ENCODE results near the gene PPP2R5A.
"Not testable (repeated sequence)": the region's sequence is repeated elsewhere in the genome, so short reads cannot be mapped to it uniquely, and the experiment has no call there.

The PPP2R5A gene

GRCh38 chr1:212294983-212295382 lies 9.8 kb downstream of the PPP2R5A start:
- Histone ChIP-seq H3K27ac (ENCODE audit: low read depth, low read length) (no peak overlapping the region), H3K4me3 (ENCODE audit: low read depth in 1 of 2, low read length in 2 of 2) (no peak overlapping the region), H3K36me3 (ENCODE audit: control insufficient read depth in 1 of 2, insufficient read depth in 2 of 2, low read length in 2 of 2) (no peaks in the 10 kb centered on the region), H3K9me3 (ENCODE audit: control insufficient read depth in 1 of 2, low read length in 2 of 2) (no peaks in the 10 kb centered on the region), H3K4me1 (ENCODE audit: control insufficient read depth in 1 of 2, insufficient read depth in 2 of 2, low read length in 2 of 2) (peaks cover 17 to 34% of the 10 kb centered on the region in 2 donors), H3K27me3 (ENCODE audit: control insufficient read depth in 1 of 2, insufficient read depth in 2 of 2, low read length in 2 of 2) (no peaks in the 10 kb centered on the region), H3K9ac (ENCODE audit: low read depth in 1 of 2, low read length in 2 of 2) (no peak overlapping the region)

- no peaks in the 10 kb centered on the region for H3K36me3 ChIP-seq (ENCODE audit: control insufficient read depth in 1 of 2, insufficient read depth in 2 of 2, low read length in 2 of 2)
- no peak overlapping the region for H3K9ac ChIP-seq (ENCODE audit: low read depth in 1 of 2, low read length in 2 of 2)
- no peaks in the 10 kb centered on the region for H3K27me3 ChIP-seq (ENCODE audit: control insufficient read depth in 1 of 2, insufficient read depth in 2 of 2, low read length in 2 of 2)
- H3K9me3 ChIP-seq (ENCODE audit: control insufficient read depth in 1 of 2, low read length in 2 of 2), result no peaks in the 10 kb centered on the region
- no peak overlapping the region for H3K4me3 ChIP-seq (ENCODE audit: low read depth in 1 of 2, low read length in 2 of 2)
- no peak overlapping the region for H3K27ac ChIP-seq (ENCODE audit: low read depth, low read length)
- peaks cover 15 to 29% of the 10 kb centered on the region in 2 donors for H3K4me1 ChIP-seq (ENCODE audit: control insufficient read depth in 1 of 2, insufficient read depth in 2 of 2, low read length in 2 of 2)
Observed at GRCh38 chr1:212295579-212295978, 10.4 kb downstream of the PPP2R5A start.

GRCh38 chr1:212297338-212297737 lies 12.1 kb downstream of the PPP2R5A start:
- Histone ChIP-seq H3K4me1 (ENCODE audit: control insufficient read depth in 1 of 2, insufficient read depth in 2 of 2, low read length in 2 of 2) (peaks cover 4 to 12% of the 10 kb centered on the region in 2 donors), H3K36me3 (ENCODE audit: control insufficient read depth in 1 of 2, insufficient read depth in 2 of 2, low read length in 2 of 2) (no peaks in the 10 kb centered on the region), H3K27me3 (ENCODE audit: control insufficient read depth in 1 of 2, insufficient read depth in 2 of 2, low read length in 2 of 2) (no peaks in the 10 kb centered on the region), H3K9me3 (ENCODE audit: control insufficient read depth in 1 of 2, low read length in 2 of 2) (no peaks in the 10 kb centered on the region), H3K27ac (ENCODE audit: low read depth, low read length) (no peak overlapping the region), H3K4me3 (ENCODE audit: low read depth in 1 of 2, low read length in 2 of 2) (no peak overlapping the region), H3K9ac (ENCODE audit: low read depth in 1 of 2, low read length in 2 of 2) (no peak overlapping the region)

- Histone ChIP-seq H3K27ac (ENCODE audit: low read depth, low read length) (no peak overlapping the region), H3K4me1 (ENCODE audit: control insufficient read depth in 1 of 2, insufficient read depth in 2 of 2, low read length in 2 of 2) (no peaks in the 10 kb centered on the region), H3K9me3 (ENCODE audit: control insufficient read depth in 1 of 2, low read length in 2 of 2) (no peaks in the 10 kb centered on the region)
Observed at GRCh38 chr1:212301580-212301979, 16.4 kb downstream of the PPP2R5A start.

GRCh38 chr1:212302745-212303383 lies 17.7 kb downstream of the PPP2R5A start:
- no peaks in the 10 kb centered on the region for H3K27me3 ChIP-seq (ENCODE audit: control insufficient read depth in 1 of 2, insufficient read depth in 2 of 2, low read length in 2 of 2)
- H3K36me3 ChIP-seq (ENCODE audit: control insufficient read depth in 1 of 2, insufficient read depth in 2 of 2, low read length in 2 of 2), result no peaks in the 10 kb centered on the region
- H3K4me3 ChIP-seq (ENCODE audit: low read depth in 1 of 2, low read length in 2 of 2), result no peak overlapping the region
- no peak overlapping the region for H3K9ac ChIP-seq (ENCODE audit: low read depth in 1 of 2, low read length in 2 of 2)
- H3K4me1 ChIP-seq (ENCODE audit: control insufficient read depth in 1 of 2, insufficient read depth in 2 of 2, low read length in 2 of 2), result no peaks in the 10 kb centered on the region
- H3K27ac ChIP-seq (ENCODE audit: low read depth, low read length), result no peak overlapping the region
- H3K9me3 ChIP-seq (ENCODE audit: control insufficient read depth in 1 of 2, low read length in 2 of 2), result no peaks in the 10 kb centered on the region

More at GRCh38 chr1:212301580-212301979, 16.4 kb downstream of the PPP2R5A start:
- no peak overlapping the region for H3K9ac ChIP-seq (ENCODE audit: low read depth in 1 of 2, low read length in 2 of 2)
- H3K36me3 ChIP-seq (ENCODE audit: control insufficient read depth in 1 of 2, insufficient read depth in 2 of 2, low read length in 2 of 2), result no peaks in the 10 kb centered on the region
- no peaks in the 10 kb centered on the region for H3K27me3 ChIP-seq (ENCODE audit: control insufficient read depth in 1 of 2, insufficient read depth in 2 of 2, low read length in 2 of 2)
- no peak overlapping the region for H3K4me3 ChIP-seq (ENCODE audit: low read depth in 1 of 2, low read length in 2 of 2)

GRCh38 chr1:212305342-212305741 lies 20.1 kb downstream of the PPP2R5A start:
- Histone ChIP-seq H3K9ac (ENCODE audit: low read depth in 1 of 2, low read length in 2 of 2) (no peak overlapping the region), H3K27me3 (ENCODE audit: control insufficient read depth in 1 of 2, insufficient read depth in 2 of 2, low read length in 2 of 2) (no peaks in the 10 kb centered on the region), H3K4me1 (ENCODE audit: control insufficient read depth in 1 of 2, insufficient read depth in 2 of 2, low read length in 2 of 2) (no peaks in the 10 kb centered on the region), H3K4me3 (ENCODE audit: low read depth in 1 of 2, low read length in 2 of 2) (no peak overlapping the region), H3K9me3 (ENCODE audit: control insufficient read depth in 1 of 2, low read length in 2 of 2) (no peaks in the 10 kb centered on the region), H3K27ac (ENCODE audit: low read depth, low read length) (no peak overlapping the region), H3K36me3 (ENCODE audit: control insufficient read depth in 1 of 2, insufficient read depth in 2 of 2, low read length in 2 of 2) (peaks cover 0 to 4% of the 10 kb centered on the region in 2 donors)

GRCh38 chr1:212305984-212306452 lies 20.8 kb downstream of the PPP2R5A start:
- H3K4me3 ChIP-seq (ENCODE audit: low read depth in 1 of 2, low read length in 2 of 2); H3K27me3 ChIP-seq (ENCODE audit: control insufficient read depth in 1 of 2, insufficient read depth in 2 of 2, low read length in 2 of 2); H3K9me3 ChIP-seq (ENCODE audit: control insufficient read depth in 1 of 2, low read length in 2 of 2); H3K27ac ChIP-seq (ENCODE audit: low read depth, low read length); H3K36me3 ChIP-seq (ENCODE audit: control insufficient read depth in 1 of 2, insufficient read depth in 2 of 2, low read length in 2 of 2); H3K9ac ChIP-seq (ENCODE audit: low read depth in 1 of 2, low read length in 2 of 2); H3K4me1 ChIP-seq (ENCODE audit: control insufficient read depth in 1 of 2, insufficient read depth in 2 of 2, low read length in 2 of 2): not testable (repeated sequence)

GRCh38 chr1:212309967-212310366 lies 24.8 kb downstream of the PPP2R5A start:
- Histone ChIP-seq H3K27ac (ENCODE audit: low read depth, low read length) (no peak overlapping the region), H3K4me3 (ENCODE audit: low read depth in 1 of 2, low read length in 2 of 2) (no peak overlapping the region), H3K9ac (ENCODE audit: low read depth in 1 of 2, low read length in 2 of 2) (no peak overlapping the region), H3K27me3 (ENCODE audit: control insufficient read depth in 1 of 2, insufficient read depth in 2 of 2, low read length in 2 of 2) (no peaks in the 10 kb centered on the region), H3K9me3 (ENCODE audit: control insufficient read depth in 1 of 2, low read length in 2 of 2) (no peaks in the 10 kb centered on the region), H3K36me3 (ENCODE audit: control insufficient read depth in 1 of 2, insufficient read depth in 2 of 2, low read length in 2 of 2) (peaks cover 0 to 4% of the 10 kb centered on the region in 2 donors), H3K4me1 (ENCODE audit: control insufficient read depth in 1 of 2, insufficient read depth in 2 of 2, low read length in 2 of 2) (no peaks in the 10 kb centered on the region)

- Histone ChIP-seq H3K4me3 (ENCODE audit: low read depth in 1 of 2, low read length in 2 of 2) (no peak overlapping the region), H3K27ac (ENCODE audit: low read depth, low read length) (no peak overlapping the region), H3K9ac (ENCODE audit: low read depth in 1 of 2, low read length in 2 of 2) (no peak overlapping the region), H3K27me3 (ENCODE audit: control insufficient read depth in 1 of 2, insufficient read depth in 2 of 2, low read length in 2 of 2) (no peaks in the 10 kb centered on the region), H3K36me3 (ENCODE audit: control insufficient read depth in 1 of 2, insufficient read depth in 2 of 2, low read length in 2 of 2) (peaks cover 0 to 4% of the 10 kb centered on the region in 2 donors), H3K9me3 (ENCODE audit: control insufficient read depth in 1 of 2, low read length in 2 of 2) (no peaks in the 10 kb centered on the region), H3K4me1 (ENCODE audit: control insufficient read depth in 1 of 2, insufficient read depth in 2 of 2, low read length in 2 of 2) (no peaks in the 10 kb centered on the region)
Observed at GRCh38 chr1:212310383-212310782, 25.2 kb downstream of the PPP2R5A start.

- Histone ChIP-seq H3K4me3 (ENCODE audit: low read depth in 1 of 2, low read length in 2 of 2) (no peak overlapping the region), H3K36me3 (ENCODE audit: control insufficient read depth in 1 of 2, insufficient read depth in 2 of 2, low read length in 2 of 2) (peaks cover 0 to 4% of the 10 kb centered on the region in 2 donors), H3K9me3 (ENCODE audit: control insufficient read depth in 1 of 2, low read length in 2 of 2) (no peaks in the 10 kb centered on the region), H3K9ac (ENCODE audit: low read depth in 1 of 2, low read length in 2 of 2) (no peak overlapping the region), H3K27ac (ENCODE audit: low read depth, low read length) (no peak overlapping the region), H3K4me1 (ENCODE audit: control insufficient read depth in 1 of 2, insufficient read depth in 2 of 2, low read length in 2 of 2) (peaks cover 0 to 5% of the 10 kb centered on the region in 2 donors), H3K27me3 (ENCODE audit: control insufficient read depth in 1 of 2, insufficient read depth in 2 of 2, low read length in 2 of 2) (no peaks in the 10 kb centered on the region)
Observed at GRCh38 chr1:212311836-212312497, 26.8 kb downstream of the PPP2R5A start.
